SK-N-SH (cell line): ENCODE data around the gene FLRT1. TPM values are rescaled to one million over a fixed set of nuclear protein-coding genes. Genes with fewer than 3 reads are reported as not detected.

ENCODE experiments used
- CTCF ChIA-PET: fragments of 300-600, 350-600 bp; formaldehyde crosslinking; extraction: SDS; loops from one replicate; lab custom pipeline; 2021; lab: Yijun Ruan, JAX
- POLR2A ChIA-PET: fragments of 350-600 bp; sonication (Branson Sonifier 250); formaldehyde crosslinking; extraction: SDS; loops from one replicate; lab custom pipeline; 2020; ENCODE audit warnings: antibody characterized with exemption, inconsistent platforms; lab: Yijun Ruan, JAX
- DNase-seq: peaks from one replicate; pipeline ENCODE4 v3.0.0; 2012
- H2AFZ ChIP-seq: fragments of 200-600 bp; sonication (generic); 2 replicates; pipeline ENCODE4 v1.8.1; 2016; ENCODE audit warnings: antibody characterized with exemption, mild to moderate bottlenecking, low read depth
- H3F3A ChIP-seq: fragments of 200-600 bp; sonication (generic); replicated peaks from 2 replicates; pipeline ENCODE3; 2016; ENCODE audit warnings: antibody characterized with exemption, mild to moderate bottlenecking; ENCODE audit not compliant: insufficient read depth
- H3K27ac ChIP-seq, 2 experiments: fragments of 200-500 bp in 1 of 2; fragments of 200-600 bp in 1 of 2; sonication (Bioruptor generic) in 1 of 2; sonication (generic), shearing (Covaris generic) in 1 of 2; 2 replicates each; pipeline versions ENCODE4 v1.5.1 to v1.6.1; 2014 to 2016; ENCODE audit warnings: low read depth in 2 of 2, inconsistent platforms in 1 of 2, low read length in 1 of 2, mild to moderate bottlenecking in 1 of 2, mixed read lengths in 1 of 2
- H3K27me3 ChIP-seq: fragments of 200-600 bp; sonication (generic), shearing (Covaris generic); 2 replicates; pipeline ENCODE4 v1.6.1; 2016; ENCODE audit warnings: mixed run types; ENCODE audit not compliant: insufficient read depth
- H3K36me3 ChIP-seq, 2 experiments: fragments of 200-500 bp in 1 of 2; fragments of 200-600 bp in 1 of 2; sonication (Bioruptor generic) in 1 of 2; sonication (generic) in 1 of 2; replicated peaks in 1 of 2; 2 replicates each; pipeline versions ENCODE3 to v1.5.1; 2014 to 2016; ENCODE audit warnings: low read length in 1 of 2, mild to moderate bottlenecking in 1 of 2; ENCODE audit not compliant: insufficient read depth in 2 of 2, control insufficient read depth in 1 of 2
- H3K4me1 ChIP-seq, 2 experiments: fragments of 200-500 bp in 1 of 2; fragments of 200-600 bp in 1 of 2; sonication (Bioruptor generic) in 1 of 2; sonication (generic), shearing (Covaris generic) in 1 of 2; 2 replicates each; pipeline versions ENCODE4 v1.5.1 to v1.6.1; 2014 to 2016; ENCODE audit warnings: low read depth in 1 of 2, low read length in 1 of 2, mixed run types in 1 of 2; ENCODE audit not compliant: insufficient read depth in 2 of 2, control insufficient read depth in 1 of 2
- H3K4me2 ChIP-seq: fragments of 200-600 bp; sonication (generic), shearing (Covaris generic); 2 replicates; pipeline ENCODE4 v1.6.1; 2017; ENCODE audit warnings: mixed run types
- H3K4me3 ChIP-seq, 2 experiments: fragments of 200-500 bp in 1 of 2; fragments of 200-600 bp in 1 of 2; sonication (Bioruptor generic) in 1 of 2; sonication (generic), shearing (Covaris generic) in 1 of 2; 2 replicates each; pipeline versions ENCODE4 v1.5.1 to v1.8.1; 2014 to 2016; ENCODE audit warnings: low read depth in 2 of 2, inconsistent platforms in 1 of 2, low read length in 1 of 2, mild to moderate bottlenecking in 1 of 2, mixed read lengths in 1 of 2, moderate library complexity in 1 of 2
- H3K79me2 ChIP-seq: fragments of 200-600 bp; sonication (generic); 2 replicates; pipeline ENCODE4 v1.8.1; 2017; ENCODE audit warnings: mild to moderate bottlenecking; ENCODE audit not compliant: insufficient read depth
- H3K9ac ChIP-seq: fragments of 200-600 bp; sonication (generic); 2 replicates; pipeline ENCODE4 v1.6.1; 2017; ENCODE audit warnings: mixed run types
- H3K9me2 ChIP-seq: fragments of 200-600 bp; sonication (generic); 2 replicates; pipeline ENCODE4 v1.6.1; 2017; ENCODE audit warnings: mixed run types
- H3K9me3 ChIP-seq: fragments of 200-600 bp; sonication (generic); 2 replicates; pipeline ENCODE4 v1.6.1; 2017; ENCODE audit warnings: mixed run types, mild to moderate bottlenecking, moderate library complexity
- H4K20me1 ChIP-seq: fragments of 200-600 bp; sonication (generic); 2 replicates; pipeline ENCODE4 v1.6.1; 2017; ENCODE audit warnings: mild to moderate bottlenecking, mixed run types; ENCODE audit not compliant: insufficient read depth
- CHD2 ChIP-seq: fragments of 150-350 bp; IDR thresholded peaks from 2 replicates; pipeline ENCODE4 v1.6.1; 2018; ENCODE audit warnings: low read length; ENCODE audit not compliant: partially characterized antibody
- CTCF ChIP-seq: fragments of 200-600 bp; sonication (generic); IDR thresholded peaks from 2 replicates; pipeline ENCODE4 v1.6.1; 2017; ENCODE audit warnings: antibody characterized with exemption, mild to moderate bottlenecking, moderate library complexity
- ELF1 ChIP-seq: IDR thresholded peaks from 2 replicates; pipeline ENCODE4 v1.4.0; 2012
- EP300 ChIP-seq, 2 experiments: IDR thresholded peaks; 2 replicates each; pipeline versions ENCODE4 v1.4.0 to v1.6.1; 2012; ENCODE audit warnings: borderline replicate concordance in 1 of 2, low read depth in 1 of 2, low read length in 1 of 2
- FOXJ3 ChIP-seq: sonication (generic); formaldehyde crosslinking; IDR thresholded peaks from 2 replicates; pipeline ENCODE4 v1.5.1; 2020; ENCODE audit warnings: mild to moderate bottlenecking, missing genetic modification reagents
- GABPA ChIP-seq: IDR thresholded peaks from 2 replicates; pipeline ENCODE4 v1.4.0; 2012; ENCODE audit warnings: low read depth, mild to moderate bottlenecking
- GATA2 ChIP-seq: sonication (generic); formaldehyde crosslinking; IDR thresholded peaks from 2 replicates; pipeline ENCODE4 v1.5.0; 2020; ENCODE audit warnings: mild to moderate bottlenecking, missing genetic modification reagents
- MAX ChIP-seq: IDR thresholded peaks from 2 replicates; pipeline ENCODE4 v1.4.0; 2012; ENCODE audit warnings: low read depth
- MEF2A ChIP-seq: IDR thresholded peaks from 2 replicates; pipeline ENCODE4 v1.4.0; 2012; ENCODE audit warnings: low read depth, borderline replicate concordance
- MXI1 ChIP-seq: IDR thresholded peaks from 2 replicates; pipeline ENCODE4 v1.6.1; 2012; ENCODE audit warnings: mild to moderate bottlenecking, low read depth, low read length, improper control_type of control experiment
- NFIC ChIP-seq: IDR thresholded peaks from 2 replicates; pipeline ENCODE4 v1.4.0; 2012; ENCODE audit warnings: borderline replicate concordance
- NRF1 ChIP-seq: IDR thresholded peaks from 2 replicates; pipeline ENCODE4 v1.6.1; 2012; ENCODE audit warnings: low read depth, mild to moderate bottlenecking, low read length
- POLR2AphosphoS5 ChIP-seq: IDR thresholded peaks from 2 replicates; pipeline ENCODE4 v1.6.1; 2012; ENCODE audit warnings: low read depth, low read length
- RAD21 ChIP-seq: IDR thresholded peaks from 2 replicates; pipeline ENCODE4 v1.6.1; 2012; ENCODE audit warnings: mild to moderate bottlenecking, low read length
- RCOR1 ChIP-seq: fragments of 150-350 bp; IDR thresholded peaks from 2 replicates; pipeline ENCODE4 v1.6.1; 2017; ENCODE audit warnings: antibody characterized with exemption, low read length
- RFX5 ChIP-seq: IDR thresholded peaks from 2 replicates; pipeline ENCODE4 v1.6.1; 2012; ENCODE audit warnings: mild to moderate bottlenecking, improper control_type of control experiment, low read length
- RXRA ChIP-seq: IDR thresholded peaks from 2 replicates; pipeline ENCODE4 v1.4.0; 2012; ENCODE audit warnings: low read depth, mild to moderate bottlenecking, borderline replicate concordance
- SIN3A ChIP-seq: IDR thresholded peaks from 2 replicates; pipeline ENCODE4 v1.6.1; 2012; ENCODE audit warnings: low read depth, mild to moderate bottlenecking, low read length, moderate library complexity, borderline replicate concordance
- SMC3 ChIP-seq: IDR thresholded peaks from 2 replicates; pipeline ENCODE4 v1.6.1; 2012; ENCODE audit warnings: low read depth, low read length, improper control_type of control experiment
- TCF12 ChIP-seq: IDR thresholded peaks from 2 replicates; pipeline ENCODE4 v1.4.0; 2012
- TEAD4 ChIP-seq: IDR thresholded peaks from 2 replicates; pipeline ENCODE4 v1.4.0; 2012; ENCODE audit warnings: mild to moderate bottlenecking, borderline replicate concordance; ENCODE audit not compliant: insufficient read depth
- WGBS: methylation state at CpG from one replicate; pipeline ENCODE4 v1.1.6; 2017; ENCODE audit warnings: low lambda C conversion rate; 5-methylcytosine and 5-hydroxymethylcytosine counted together
- polyA plus RNA-seq, 3 experiments: library from polyadenylated mRNA; depleted of rRNA; stranded (reverse); fragments of >200 nt; gene quantifications; 2 replicates each; pipeline ENCODE4 v1.2.3, GENCODE V29; 2012
- TF ChIP-seq, protein P1 (sequence below): IDR thresholded peaks from 2 replicates; pipeline ENCODE4 v1.4.0; 2012; ENCODE audit warnings: low read depth, borderline replicate concordance
- TF ChIP-seq, protein P2 (sequence below): IDR thresholded peaks from 2 replicates; pipeline ENCODE4; 2012

The FLRT1 gene
- polyA plus RNA-seq, 1 of the 3 experiments (the other 2 are of a cell fraction): 0.03 TPM

DNA sequence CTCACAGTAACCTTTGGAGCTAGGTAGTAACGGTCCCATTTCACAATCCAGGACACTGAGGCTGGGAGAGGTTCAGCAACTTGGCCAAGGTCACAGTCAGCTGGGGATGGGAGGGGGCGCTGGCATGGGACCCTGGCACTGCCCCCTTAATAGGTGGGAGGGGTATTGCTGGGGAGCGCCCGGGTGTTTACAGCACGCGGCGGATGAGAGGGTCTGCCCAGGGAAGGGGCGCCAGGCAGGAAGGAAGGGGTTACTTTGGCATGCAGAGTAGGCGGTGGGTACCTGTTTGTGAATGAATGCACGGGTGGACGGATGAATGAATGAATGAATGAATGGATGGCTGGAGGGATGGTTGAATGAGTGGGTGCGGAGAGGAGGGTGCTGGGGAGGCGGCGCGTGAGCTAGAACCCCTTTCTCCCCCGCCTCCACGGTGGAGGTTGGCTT lies 628 bp upstream of the FLRT1 start:
- H3F3A ChIP-seq: no peaks in the 10 kb centered on the region
- no peaks in the 10 kb centered on the region for H3K36me3 ChIP-seq
- no peak for DNase-seq
- peak overlapping the region in 1 of 2 experiments; percentile 58; a peak in 2 of 4 replicates for H3K4me3 ChIP-seq
- H3K9ac ChIP-seq: no peak overlapping the region
- CTCF ChIA-PET: interaction anchor here (1.3 to 11.1 kb wide), 3 partner anchors 27 to 112 kb away, joined by 3 to 207 read pairs (median 5); no protein-coding TSS in a partner anchor
- H3K79me2 ChIP-seq: no peaks in the 10 kb centered on the region
- POLR2A ChIA-PET: no interaction called here
- H3K4me1 ChIP-seq: peaks cover 3 to 47% of the 10 kb centered on the region in 2 experiments; a peak in 2 of 4 replicates
- H3K27ac ChIP-seq: peak overlapping the region in 1 of 2 experiments; percentile 29; a peak in 1 of 4 replicates
- TF ChIP-seq FOXJ3 (CRISPR knock-in tag) (no peak), SIN3A (no peak), MAX (no peak), TEAD4 (no peak), ELF1 (no peak), EP300 (IDR thresholded peaks at IDR 0.05; ENCODE audit: borderline replicate concordance in 1 of 2, low read depth in 1 of 2, low read length in 1 of 2) (no peak), RXRA (no peak), NRF1 (no peak), CHD2 (no peak), POLR2AphosphoS5 (no peak), RFX5 (no peak), MXI1 (no peak), TCF12 (no peak), GABPA (no peak)
- TF ChIP-seq, protein P1, sequence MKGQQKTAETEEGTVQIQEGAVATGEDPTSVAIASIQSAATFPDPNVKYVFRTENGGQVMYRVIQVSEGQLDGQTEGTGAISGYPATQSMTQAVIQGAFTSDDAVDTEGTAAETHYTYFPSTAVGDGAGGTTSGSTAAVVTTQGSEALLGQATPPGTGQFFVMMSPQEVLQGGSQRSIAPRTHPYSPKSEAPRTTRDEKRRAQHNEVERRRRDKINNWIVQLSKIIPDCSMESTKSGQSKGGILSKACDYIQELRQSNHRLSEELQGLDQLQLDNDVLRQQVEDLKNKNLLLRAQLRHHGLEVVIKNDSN: no peak
- H3K27me3 ChIP-seq: no peaks in the 10 kb centered on the region
- no peaks in the 10 kb centered on the region for H3K9me2 ChIP-seq
- peak overlapping the region; percentile 57; the same call in 1 of the 2 replicates for H3K4me2 ChIP-seq
- WGBS: 51% methylated on average over 17 of the region's 17 CpGs
- no peak overlapping the region for H2AFZ ChIP-seq
- H4K20me1 ChIP-seq: 0 out of 2 replicates have a peak, but pooled peaks cover 3% of the 10 kb centered on the region
- no peaks in the 10 kb centered on the region for H3K9me3 ChIP-seq

DNA sequence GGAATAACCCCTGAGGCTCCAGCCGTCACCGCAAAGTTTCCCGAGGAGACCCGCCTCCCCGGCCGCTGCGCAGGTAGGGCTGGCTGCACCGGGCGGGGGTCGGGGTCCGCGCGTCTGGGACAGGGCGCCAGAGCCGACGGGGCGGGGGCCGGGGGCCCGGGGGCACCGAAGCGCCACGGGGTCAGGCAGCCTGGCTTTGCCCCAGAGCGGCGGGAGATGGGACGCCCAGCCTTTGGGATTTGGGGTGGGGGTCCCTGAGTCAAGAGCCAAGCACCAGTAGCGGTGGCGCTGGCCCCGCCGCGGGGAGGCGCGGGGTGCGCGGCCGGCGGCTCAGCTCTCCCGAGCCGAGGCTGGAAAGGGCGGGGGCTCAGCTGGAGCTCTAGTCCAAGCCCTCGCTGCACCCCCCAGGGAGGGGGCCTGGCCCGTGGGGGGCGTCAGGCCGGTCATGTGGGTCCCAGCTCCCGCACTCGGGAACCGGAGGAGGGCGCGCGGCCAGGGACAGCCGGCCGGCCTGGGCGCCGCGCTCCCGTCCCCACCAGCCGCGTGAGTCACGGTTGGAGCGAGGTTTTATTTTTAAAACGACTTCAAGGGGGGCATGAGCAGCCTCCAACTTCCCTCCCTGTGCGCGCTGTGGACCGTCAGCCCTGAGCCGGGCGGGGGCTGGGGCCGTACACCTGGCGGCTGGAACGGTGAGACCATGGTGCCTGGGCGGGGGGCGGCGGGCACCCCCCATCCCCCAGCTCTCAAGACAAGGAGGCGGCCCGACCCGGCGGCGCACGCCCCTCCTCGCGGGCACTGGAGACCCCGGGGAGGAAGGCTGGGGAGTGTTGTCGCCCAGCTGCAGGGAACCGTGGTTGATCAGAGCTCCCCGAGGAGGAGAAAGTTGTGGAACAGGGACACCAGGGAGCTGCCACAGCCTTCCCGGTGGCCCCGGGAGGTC lies 626 bp downstream of the FLRT1 start:
- H3K4me1 ChIP-seq: peaks cover 3 to 59% of the 10 kb centered on the region in 2 experiments; a peak in 2 of 4 replicates
- H3K36me3 ChIP-seq: no peaks in the 10 kb centered on the region
- H2AFZ ChIP-seq: no peak overlapping the region
- H3K79me2 ChIP-seq: no peaks in the 10 kb centered on the region
- peak; percentile 73 for DNase-seq
- peak overlapping the region in 1 of 2 experiments; percentile 84; a peak in 2 of 4 replicates for H3K27ac ChIP-seq
- no peaks in the 10 kb centered on the region for H3K9me3 ChIP-seq
- TF ChIP-seq RCOR1: no peak
- peak; percentile 9; the same call in 1 of the 2 replicates for TF ChIP-seq RAD21
- TF ChIP-seq MXI1: peak; percentile 63
- TF ChIP-seq MEF2A: no peak
- no peak for TF ChIP-seq NFIC
- no peak for TF ChIP-seq GATA2 (CRISPR knock-in tag)
- TF ChIP-seq MAX: no peak
- TF ChIP-seq, protein P2, sequence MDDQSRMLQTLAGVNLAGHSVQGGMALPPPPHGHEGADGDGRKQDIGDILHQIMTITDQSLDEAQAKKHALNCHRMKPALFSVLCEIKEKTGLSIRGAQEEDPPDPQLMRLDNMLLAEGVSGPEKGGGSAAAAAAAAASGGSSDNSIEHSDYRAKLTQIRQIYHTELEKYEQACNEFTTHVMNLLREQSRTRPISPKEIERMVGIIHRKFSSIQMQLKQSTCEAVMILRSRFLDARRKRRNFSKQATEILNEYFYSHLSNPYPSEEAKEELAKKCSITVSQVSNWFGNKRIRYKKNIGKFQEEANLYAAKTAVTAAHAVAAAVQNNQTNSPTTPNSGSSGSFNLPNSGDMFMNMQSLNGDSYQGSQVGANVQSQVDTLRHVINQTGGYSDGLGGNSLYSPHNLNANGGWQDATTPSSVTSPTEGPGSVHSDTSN: no peak
- no peak for TF ChIP-seq POLR2AphosphoS5
- TF ChIP-seq CTCF: peak; percentile 29; the same call in 1 of the 2 replicates
- no peak for TF ChIP-seq SMC3
- no peak for TF ChIP-seq GABPA
- no peak overlapping the region for H3K9ac ChIP-seq
- WGBS: 40% methylated on average over 3 of the region's 85 CpGs
- H3K4me2 ChIP-seq: peak overlapping the region; percentile 82
- H3K9me2 ChIP-seq: no peaks in the 10 kb centered on the region
- POLR2A ChIA-PET: interaction anchor here (0.6 to 1.4 kb wide), 10 partner anchors 9 to 112 kb away, joined by 3 to 5 read pairs (median 4); partner anchors contain the start of gene COX8A
- 0 out of 2 replicates have a peak, but pooled peaks cover 3% of the 10 kb centered on the region for H4K20me1 ChIP-seq
- CTCF ChIA-PET: interaction anchor here (0.7 to 11.1 kb wide), 9 partner anchors 12 to 199 kb away, joined by 3 to 207 read pairs (median 4); no protein-coding TSS in a partner anchor
- no peaks in the 10 kb centered on the region for H3K27me3 ChIP-seq
- no peaks in the 10 kb centered on the region for H3F3A ChIP-seq
- H3K4me3 ChIP-seq: peak overlapping the region; percentile 58 to 62
